ENCODE data around the gene HBE1.
"Not testable (repeated sequence)": the region's sequence is repeated elsewhere in the genome, so short reads cannot be mapped to it uniquely, and the experiment has no call there.

HBE1 gene

GRCh38 chr11:5269715-5270147, at the start of gene HBE1:
Gene HBE1 (minus strand): TSS chr11:5269945. CDS start chr11:5269890, 55 bp downstream.
- no peak for DNase-seq

DNA sequence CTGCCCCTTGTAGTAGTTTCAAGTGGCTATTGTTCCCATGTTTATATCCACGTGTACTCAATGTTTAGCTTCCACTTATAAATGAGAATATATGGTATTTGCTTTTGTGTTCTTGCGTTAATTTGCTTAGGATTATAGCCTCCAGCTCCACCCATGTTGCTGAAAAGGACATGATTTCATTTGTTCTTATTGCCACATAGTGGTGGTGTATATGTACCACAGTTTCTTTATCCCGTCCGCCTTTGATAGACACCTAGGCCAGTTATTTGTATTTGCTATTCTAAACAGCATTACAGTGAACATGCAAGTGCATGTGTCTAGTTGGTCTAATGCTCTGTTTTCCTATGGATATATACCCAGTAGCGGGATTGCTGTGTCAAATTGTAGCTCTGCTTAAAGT, 47.5 kb upstream of the HBE1 start:
- no peak for DNase-seq

GRCh38 chr11:5313326-5314023, 43.7 kb upstream of the HBE1 start:
- not testable (repeated sequence) for DNase-seq

GRCh38 chr11:5310423-5310822, 40.7 kb upstream of the HBE1 start:
- DNase-seq = no peak

- no peak for DNase-seq
Observed at GRCh38 chr11:5307256-5308019, 37.7 kb upstream of the HBE1 start.

GRCh38 chr11:5304046-5304445, 34.3 kb upstream of the HBE1 start:
- DNase-seq = no peak

GRCh38 chr11:5303626-5304025, 33.9 kb upstream of the HBE1 start:
- DNase-seq = no peak

DNA sequence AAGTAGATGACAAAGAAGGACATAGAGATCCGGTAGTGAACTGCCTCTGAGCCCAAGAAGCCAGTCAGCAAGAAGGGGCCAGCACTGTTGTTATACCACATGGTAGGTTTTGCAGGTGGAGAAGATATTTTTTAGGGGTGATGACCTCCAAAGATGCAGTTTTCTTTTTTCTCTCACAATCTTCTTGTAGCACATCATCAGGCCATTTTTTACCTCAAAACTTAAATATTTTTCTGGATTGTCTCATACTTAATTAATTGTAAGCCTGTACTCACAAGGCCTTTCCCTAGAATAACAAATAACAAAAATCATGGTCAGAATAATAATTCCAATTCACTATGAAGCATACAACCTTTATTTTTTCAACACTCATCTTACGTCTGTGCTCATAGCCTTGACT, 32.1 kb upstream of the HBE1 start, which contains the start of gene OR51B4:
Gene OR51B4, minus strand, starts transcription at position 101 of the 400 bp plus-strand sequence. Its CDS starts 0 bp downstream, at position 101.
- DNase-seq = no peak

GRCh38 chr11:5300251-5300650, 30.5 kb upstream of the HBE1 start:
- DNase-seq = no peak

GRCh38 chr11:5298451-5298850, 28.7 kb upstream of the HBE1 start:
- no peak for DNase-seq

GRCh38 chr11:5297721-5298323, 28.1 kb upstream of the HBE1 start:
- DNase-seq = no peak

- DNase-seq = not testable (repeated sequence)
Observed at GRCh38 chr11:5294342-5294995, 24.7 kb upstream of the HBE1 start.

DNA sequence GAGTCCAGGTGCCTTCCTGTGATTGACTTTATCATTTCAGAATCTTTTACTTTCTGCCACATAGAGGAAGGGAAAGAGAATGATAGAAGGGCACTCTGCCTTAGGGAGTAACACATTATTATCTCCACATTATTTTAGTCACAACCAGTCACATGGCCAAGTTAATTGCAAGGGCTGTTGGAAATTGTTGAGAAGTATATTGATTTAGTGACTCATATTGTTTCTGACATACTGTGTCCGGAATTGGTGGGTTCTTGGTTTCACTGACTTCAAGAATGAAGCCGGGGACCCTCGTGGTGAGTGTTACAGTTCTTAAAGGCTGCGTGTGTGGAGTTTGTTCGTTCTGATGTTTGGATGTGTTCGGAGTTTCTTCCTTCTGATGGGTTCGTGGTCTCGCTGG, 23.3 kb upstream of the HBE1 start:
- DNase-seq = no peak

- no peak for DNase-seq
Observed at GRCh38 chr11:5291207-5291838, 21.6 kb upstream of the HBE1 start.

DNA sequence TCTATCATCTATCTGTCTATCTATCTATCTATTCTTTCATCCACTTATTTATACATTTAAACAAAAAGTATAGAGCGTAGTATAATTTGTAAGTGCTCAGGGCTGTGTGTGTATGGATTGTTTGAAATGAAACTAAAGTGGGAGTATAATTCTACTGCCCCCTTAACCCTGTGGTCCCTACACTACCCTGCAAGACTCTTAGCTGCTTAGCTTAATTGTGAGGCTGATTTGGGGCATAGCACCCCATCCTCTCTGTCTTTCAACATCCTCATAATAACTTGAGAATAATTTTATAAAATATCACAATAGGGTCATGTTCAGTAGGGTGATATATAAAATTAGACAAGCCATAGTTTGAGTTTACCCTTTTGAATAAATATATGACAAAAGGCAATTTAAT, 20.4 kb upstream of the HBE1 start:
- no peak for DNase-seq

DNA sequence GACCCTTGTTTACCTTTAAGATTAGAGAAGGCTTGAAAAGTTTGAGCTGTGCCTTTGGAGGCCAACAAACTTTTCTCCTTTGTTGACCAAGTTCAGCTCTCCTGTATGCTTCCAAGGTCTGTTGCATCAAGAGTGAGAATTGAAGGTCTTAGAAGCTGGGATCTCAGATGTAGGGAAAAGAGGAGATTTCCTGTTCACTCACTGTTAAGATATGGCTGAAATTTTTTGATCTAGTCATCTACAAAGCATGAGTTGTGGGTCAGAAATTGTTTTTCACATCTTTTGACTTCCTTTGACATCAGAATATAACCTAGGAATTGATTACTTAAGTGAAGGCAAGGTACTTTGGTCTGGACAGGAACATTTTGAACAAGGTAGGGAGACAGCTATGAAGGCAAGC, 20.0 kb upstream of the HBE1 start:
- DNase-seq = no peak

DNA sequence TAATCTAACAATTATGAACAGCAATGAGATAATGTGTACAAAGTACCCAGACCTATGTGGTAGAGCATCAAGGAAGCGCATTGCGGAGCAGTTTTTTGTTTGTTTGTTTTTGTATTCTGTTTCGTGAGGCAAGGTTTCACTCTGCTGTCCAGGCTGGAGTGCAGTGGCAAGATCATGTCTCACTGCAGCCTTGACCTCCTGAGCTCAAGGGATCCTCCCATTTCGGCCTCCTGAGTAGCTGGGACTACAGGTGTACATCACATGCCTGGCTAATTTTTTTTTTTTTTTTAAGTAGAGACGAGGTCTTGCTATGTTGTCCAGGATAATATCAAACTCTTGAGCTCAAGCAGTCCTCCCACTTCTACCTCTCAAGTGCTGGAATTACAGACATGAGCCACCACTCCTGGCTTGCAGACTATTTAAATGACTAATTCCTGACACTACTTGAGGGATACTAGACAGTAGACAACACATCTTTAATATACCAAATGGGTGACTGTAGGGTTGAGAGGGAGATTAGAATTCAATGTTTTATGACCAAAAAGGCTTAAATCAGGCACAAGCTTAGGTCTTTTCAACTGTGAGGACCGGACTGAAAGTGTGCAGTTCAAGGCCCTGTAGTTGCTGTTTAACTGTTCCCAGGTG, 19.3 kb upstream of the HBE1 start:
- DNase-seq = no peak

DNA sequence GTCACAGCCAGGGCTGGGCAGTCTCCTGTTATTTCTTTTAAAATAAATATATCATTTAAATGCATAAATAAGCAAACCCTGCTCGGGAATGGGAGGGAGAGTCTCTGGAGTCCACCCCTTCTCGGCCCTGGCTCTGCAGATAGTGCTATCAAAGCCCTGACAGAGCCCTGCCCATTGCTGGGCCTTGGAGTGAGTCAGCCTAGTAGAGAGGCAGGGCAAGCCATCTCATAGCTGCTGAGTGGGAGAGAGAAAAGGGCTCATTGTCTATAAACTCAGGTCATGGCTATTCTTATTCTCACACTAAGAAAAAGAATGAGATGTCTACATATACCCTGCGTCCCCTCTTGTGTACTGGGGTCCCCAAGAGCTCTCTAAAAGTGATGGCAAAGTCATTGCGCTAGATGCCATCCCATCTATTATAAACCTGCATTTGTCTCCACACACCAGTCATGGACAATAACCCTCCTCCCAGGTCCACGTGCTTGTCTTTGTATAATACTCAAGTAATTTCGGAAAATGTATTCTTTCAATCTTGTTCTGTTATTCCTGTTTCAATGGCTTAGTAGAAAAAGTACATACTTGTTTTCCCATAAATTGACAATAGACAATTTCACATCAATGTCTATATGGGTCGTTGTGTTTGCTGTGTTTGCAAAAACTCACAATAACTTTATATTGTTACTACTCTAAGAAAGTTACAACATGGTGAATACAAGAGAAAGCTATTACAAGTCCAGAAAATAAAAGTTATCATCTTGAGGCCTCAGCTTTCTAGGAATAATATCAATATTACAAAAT, 18.6 kb upstream of the HBE1 start:
- no peak for DNase-seq

GRCh38 chr11:5286901-5287300, 17.2 kb upstream of the HBE1 start:
- no peak for DNase-seq

GRCh38 chr11:5286351-5286750, 16.6 kb upstream of the HBE1 start:
- DNase-seq = no peak

DNA sequence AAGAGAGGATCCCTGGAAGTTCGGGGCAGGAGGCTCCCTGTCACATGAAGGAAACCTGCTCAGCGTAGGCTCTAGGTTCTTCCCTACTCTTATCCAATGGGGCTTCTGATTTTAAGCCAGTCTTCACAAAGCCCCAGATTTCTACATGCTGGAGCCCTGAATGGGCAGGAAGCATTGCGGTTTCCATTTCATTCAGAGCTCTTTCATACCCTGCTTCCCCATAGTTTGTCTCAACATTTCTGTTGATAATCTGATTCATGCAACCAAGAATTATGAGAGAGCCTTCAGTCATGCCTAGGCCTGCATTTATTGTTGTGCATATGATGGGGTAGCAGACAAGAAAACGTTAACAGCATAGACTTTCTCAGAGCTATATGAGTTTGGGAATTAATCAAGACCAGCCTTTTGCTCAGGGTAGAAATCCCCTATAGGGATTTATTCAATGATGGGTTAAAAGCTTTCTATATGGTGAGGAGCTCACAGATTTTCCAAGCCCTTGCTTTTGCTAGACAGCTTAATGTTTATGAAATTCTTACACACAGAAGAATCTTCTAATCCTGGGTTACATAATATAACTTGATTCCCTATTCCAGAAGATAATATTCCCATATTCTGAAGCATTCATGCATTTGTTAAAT, 16.1 kb upstream of the HBE1 start:
- no peak for DNase-seq

Measured in hippocampal formation (tissue), 2 donors.